ENCODE data around the gene ULBP1.
A peak's percentile ranks its signal among the peaks of the same experiment; 100 is the strongest.
"Not testable (repeated sequence)": the region's sequence is repeated elsewhere in the genome, so short reads cannot be mapped to it uniquely, and the experiment has no call there.

ULBP1 gene

DNA sequence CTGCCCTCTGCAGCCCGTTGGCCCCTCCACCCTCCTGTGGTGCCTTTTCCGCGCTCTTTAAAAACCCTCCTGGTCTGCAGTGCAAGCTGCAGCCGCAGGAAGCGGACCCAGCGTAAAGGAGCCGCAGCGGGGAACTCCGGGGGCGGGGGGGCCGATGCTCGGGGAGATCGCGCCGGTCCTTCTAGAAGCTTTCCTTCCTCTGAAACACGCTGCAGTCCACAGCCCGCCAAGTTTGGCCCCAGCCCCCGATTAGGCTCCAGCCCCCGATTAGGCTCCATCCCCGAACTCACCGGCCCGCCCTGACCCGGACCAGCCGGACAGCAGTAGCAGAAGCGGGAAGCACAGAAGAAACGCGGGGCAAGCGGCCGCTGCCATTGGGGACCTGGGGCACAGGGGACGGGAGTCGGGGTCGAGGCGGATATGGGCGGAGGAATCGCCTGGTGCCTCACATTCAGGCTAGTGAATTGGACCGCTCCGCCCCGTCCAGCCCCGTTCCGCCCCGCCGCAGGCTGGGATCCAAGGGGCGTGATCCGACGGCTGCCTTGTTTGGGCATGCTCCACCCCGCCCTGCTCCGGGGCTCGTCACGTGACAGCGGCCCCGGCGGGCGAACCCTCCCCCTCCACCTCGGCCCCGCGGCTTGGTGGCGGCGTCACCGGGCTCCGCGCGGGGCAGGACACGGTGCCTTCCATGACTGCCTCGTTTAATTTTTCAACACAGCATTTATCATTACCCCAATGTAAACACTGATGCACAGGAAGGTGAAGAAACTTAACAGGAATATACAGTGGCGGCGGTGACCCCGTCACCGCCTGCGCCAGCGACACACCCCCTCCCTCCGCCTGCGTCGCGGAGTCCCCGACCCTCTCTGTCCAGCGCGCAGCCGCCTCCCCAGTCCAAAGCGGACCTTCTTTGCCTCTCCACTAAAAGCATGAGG, 41.3 kb downstream of the ULBP1 start:
- DNase-seq (ENCODE audit: low read depth in 2 of 2): peak; percentile 76 to 89

DNA sequence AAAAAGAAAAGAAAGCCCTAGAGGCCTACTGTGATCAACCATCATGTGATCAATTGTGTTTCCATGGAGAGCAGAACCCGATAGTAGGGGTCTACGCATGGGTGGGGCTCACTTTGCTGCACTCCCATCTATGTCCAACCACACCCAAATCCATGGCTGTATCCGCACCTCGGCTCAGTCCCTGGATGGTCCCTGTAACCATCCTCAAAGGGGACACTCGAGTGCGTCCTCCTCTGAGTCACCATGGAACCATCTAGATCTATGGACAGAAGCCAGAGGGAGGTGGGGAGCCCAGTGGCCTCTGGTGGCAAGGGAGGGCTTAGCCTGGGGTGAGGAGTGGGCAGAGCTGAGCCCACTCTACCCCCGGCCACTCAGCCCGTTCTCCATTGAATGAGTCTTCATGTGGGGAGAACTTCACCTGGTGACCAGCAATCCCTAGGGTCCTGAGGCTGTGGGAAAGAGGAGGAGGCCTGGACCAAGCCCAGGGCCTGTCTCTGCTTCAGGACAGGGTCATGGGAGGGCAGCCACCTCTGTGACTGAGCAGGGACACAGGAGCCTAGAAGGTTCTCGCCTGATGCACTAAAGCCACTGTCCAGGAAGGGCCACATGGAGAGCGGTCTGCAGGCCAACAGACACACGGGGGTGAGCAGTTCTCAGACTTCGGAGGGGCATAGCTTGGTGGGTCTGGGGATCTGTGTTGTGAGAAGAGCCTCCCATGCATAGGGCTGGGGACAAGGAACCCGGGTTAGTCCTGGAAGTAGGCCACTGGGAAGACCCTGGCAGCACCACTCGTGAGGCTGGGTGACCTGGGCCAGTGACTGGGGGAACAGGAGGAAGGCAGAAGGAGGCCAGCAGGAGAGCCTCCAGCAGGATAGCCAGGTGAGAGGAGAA, 42.3 kb downstream of the ULBP1 start:
- DNase-seq (ENCODE audit: low read depth in 2 of 2): no peak

GRCh38 chr6:150006961-150007464, 43.3 kb downstream of the ULBP1 start:
- no peak for DNase-seq (ENCODE audit: low read depth in 2 of 2)

DNA sequence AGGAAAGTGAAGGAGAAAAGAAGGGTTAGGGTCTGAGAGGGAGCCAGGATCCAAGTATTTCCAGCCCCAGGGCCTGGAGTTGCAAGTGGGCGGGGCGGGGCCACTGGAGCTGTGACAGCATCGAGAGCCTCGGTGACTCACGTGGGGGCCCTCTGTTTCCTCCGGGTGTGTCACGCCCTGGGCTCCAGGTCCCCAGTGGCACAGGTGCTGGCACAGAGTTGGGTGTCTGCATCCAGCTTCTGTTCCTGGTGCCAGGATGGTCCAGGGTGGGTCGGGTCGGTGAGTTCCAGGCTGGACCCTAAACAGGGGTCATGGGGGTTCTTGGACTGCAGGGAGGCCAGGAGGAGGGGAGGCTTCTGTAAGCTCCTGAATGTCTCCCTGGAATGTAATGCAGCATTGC, 44.8 kb downstream of the ULBP1 start:
- DNase-seq (ENCODE audit: low read depth in 2 of 2): no peak

DNA sequence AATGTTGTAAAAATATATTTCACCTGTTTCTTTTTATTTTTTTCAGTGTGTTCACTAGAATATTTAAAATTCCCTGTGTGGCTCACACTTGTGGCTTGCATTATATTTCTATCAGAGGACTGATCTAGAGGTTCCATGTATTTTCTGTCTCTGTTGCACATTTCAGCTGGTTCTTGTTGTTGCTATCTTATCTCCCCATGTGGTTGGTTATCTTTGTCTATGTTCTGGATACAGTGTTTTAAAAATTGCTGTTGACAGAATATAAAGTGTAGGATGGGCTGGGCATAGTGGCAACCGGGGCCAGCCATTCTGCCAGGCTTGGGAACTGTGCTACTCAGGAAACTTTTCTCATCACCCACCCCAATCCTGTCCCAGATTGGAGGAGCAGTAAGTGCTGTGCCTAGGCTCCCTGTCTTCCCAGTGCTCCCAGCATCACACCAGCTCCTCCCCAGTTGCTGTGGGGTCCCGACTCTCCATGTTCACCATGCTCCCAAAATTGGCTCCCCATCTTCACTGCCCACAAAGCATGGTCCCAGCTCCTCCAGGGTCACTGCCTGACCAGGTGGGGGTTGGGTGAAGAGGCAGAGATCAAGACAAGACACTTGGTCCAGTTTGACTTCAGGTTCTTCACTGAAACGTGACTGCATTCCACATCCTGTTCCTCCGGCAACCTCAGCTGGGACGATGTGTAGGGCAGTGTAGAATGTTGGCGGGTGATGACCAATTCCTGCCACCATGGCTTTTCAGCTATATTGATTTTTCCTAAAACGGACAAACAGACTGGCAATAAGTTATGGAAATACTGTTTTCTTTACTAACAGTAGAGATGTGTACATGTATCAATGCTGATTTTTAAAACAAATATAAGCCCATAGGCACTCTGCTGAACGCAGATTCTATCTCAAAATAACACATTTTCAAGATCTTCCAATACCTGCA, 49.4 kb downstream of the ULBP1 start:
- not testable (repeated sequence) for DNase-seq (ENCODE audit: low read depth in 2 of 2)

DNA sequence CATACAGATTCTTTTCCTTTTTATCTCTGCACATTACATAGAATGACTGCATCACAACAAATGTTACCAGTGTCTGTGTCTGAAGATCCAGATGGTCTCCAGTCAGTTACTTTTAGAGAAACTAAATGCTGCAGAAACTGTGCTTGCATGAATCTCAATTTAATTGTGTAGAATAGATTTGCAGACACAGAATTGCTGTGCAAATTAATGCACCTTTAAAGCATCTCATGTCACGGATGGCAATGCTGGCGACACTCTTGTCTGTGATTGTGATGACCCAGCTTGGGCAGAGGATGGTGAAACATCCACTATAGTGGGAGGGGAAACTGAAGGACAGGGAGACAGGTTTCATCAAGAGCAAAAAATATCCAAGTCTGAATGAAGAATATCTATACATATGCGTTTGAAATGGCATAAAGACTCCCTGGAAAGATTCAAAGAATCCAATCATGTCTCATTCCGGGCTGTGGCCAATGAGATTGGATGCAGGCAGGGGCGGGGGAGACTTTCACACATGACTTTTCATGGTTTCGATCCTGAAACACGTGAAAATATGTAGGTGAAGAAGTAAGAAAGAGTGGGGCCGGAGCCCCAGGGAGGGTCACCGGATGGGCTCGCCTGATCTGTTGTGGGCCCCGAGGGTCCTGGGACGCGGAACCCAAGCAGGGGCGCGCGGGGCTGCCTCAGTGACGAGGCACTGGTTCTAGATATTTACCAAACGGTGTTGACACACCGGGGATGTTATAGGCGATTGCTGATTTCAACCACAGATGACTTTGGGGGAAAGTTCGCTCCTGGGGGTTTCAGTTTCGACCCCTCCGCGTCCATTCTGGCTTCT, 50.3 kb downstream of the ULBP1 start:
- DNase-seq (ENCODE audit: low read depth in 2 of 2): not testable (repeated sequence)

- DNase-seq (ENCODE audit: low read depth in 2 of 2): not testable (repeated sequence)
These were observed 51.0 kb downstream of the ULBP1 start for GRCh38 chr6:150014623-150015280.

- DNase-seq (ENCODE audit: low read depth in 2 of 2): not testable (repeated sequence)
These were observed 51.7 kb downstream of the ULBP1 start for GRCh38 chr6:150015281-150016001.

DNA sequence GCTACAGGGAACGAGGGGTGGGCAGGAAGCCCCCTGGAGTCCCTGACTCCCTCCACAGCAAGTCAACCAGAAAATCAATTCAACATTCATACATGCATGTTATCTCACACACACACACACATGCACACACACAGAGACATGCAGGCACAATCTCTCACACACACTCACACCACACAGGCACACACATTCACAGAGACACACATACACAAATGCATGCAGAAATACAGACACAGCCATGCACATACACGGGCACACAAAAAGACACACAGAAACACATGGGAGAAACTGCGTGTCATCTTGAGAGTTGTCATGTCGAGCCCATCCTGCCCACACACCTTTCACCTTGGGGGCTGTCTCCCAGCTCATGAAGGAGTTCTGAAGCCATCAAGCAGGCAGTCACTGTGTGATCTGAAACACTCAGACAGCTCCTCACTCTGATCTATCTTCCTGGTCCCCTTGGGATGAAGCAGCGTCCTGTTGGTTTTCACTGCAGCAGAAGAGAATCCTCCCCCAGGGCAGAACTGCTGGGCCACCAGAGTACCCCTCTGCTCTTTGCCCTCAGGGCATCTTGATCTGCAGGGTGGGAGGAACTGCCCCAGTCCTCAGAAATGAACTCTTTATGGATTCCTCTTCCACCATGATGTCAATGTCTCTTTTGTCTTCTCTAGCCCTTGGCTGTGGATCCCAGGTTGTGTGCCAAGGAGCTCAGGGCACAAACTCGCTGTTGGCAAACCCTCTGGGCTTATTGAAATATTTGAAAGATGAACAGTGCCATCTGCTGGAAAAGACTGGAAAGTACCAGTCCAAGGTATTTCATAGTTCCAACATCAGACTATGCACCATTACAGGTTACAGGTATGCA, 52.8 kb downstream of the ULBP1 start:
- no peak for DNase-seq (ENCODE audit: low read depth in 2 of 2)

GRCh38 chr6:150017186-150017521, 53.4 kb downstream of the ULBP1 start:
- not testable (repeated sequence) for DNase-seq (ENCODE audit: low read depth in 2 of 2)

DNA sequence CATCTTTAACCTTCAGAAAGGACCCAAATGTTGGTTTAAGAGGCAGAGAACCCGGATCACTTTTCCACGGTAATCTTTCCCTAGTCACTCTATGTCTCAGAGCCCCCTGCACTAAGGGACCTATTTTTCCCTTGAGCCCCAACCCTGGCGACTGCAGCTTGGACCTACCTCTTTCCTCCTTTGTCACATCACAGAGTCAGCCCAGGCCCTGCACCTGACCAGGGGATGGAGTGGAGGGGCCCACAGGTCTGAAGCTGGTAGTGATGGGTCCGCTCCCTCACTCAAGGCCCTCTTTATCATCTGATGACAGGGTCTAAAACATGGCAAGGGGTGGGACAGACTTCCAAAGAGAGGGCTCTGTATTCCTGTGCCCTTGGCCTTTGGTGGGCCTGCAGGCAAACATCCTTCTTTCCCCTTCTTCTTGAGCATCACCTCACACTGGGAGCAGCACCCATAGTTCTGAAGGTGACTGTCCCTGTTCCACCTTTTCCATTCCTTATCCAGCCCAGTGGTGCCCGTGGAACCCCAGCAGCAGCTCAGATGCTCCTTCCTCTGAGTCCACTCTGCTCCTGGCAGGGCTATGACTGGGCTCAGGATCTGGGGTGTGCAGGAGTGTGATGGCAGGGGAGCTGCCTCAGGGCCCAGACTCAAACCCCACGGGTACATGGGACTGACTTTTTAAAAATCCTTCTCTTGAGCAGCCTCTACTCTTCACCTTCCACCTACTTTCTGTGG, 55.3 kb downstream of the ULBP1 start:
- DNase-seq (ENCODE audit: low read depth in 2 of 2): no peak

GRCh38 chr6:150021870-150022269, 58.1 kb downstream of the ULBP1 start:
- not testable (repeated sequence) for DNase-seq (ENCODE audit: low read depth in 2 of 2)
